Activated CD4-positive, alpha-beta T cell treated with anti-CD3 and anti-CD28 coated beads, Interleukin-2, amount 50 U/mL, for 24 hours (primary cell): Measurements from ENCODE around the gene STK39.

Source experiments
- DNase-seq, 2 donors: peaks; one replicate each; pipeline ENCODE4 v3.0.0-alpha.2; 2020; ENCODE audit warnings: low read depth in 1 of 2, low spot score in 1 of 2

The STK39 gene

GRCh38 chr2:168210895-168211570 lies 36.4 kb downstream of the STK39 start:
- DNase-seq = no peak

- DNase-seq = no peak
These were observed 37.0 kb downstream of the STK39 start for GRCh38 chr2:168210216-168210894.

GRCh38 chr2:168208652-168209051 lies 38.7 kb downstream of the STK39 start:
- no peak for DNase-seq

GRCh38 chr2:168207851-168208250 lies 39.5 kb downstream of the STK39 start:
- no peak for DNase-seq

GRCh38 chr2:168203762-168204693 lies 43.4 kb downstream of the STK39 start:
- no peak for DNase-seq

GRCh38 chr2:168201584-168202116 lies 45.7 kb downstream of the STK39 start:
- no peak for DNase-seq

- no peak for DNase-seq
These were observed 46.3 kb downstream of the STK39 start for GRCh38 chr2:168200930-168201583.

- DNase-seq = no peak
These were observed 48.8 kb downstream of the STK39 start for GRCh38 chr2:168198476-168199207.

- DNase-seq = no peak
These were observed 50.6 kb downstream of the STK39 start for GRCh38 chr2:168196764-168197180.

GRCh38 chr2:168194784-168195522 lies 52.4 kb downstream of the STK39 start:
- no peak for DNase-seq

GRCh38 chr2:168192839-168193616 lies 54.4 kb downstream of the STK39 start:
- DNase-seq = no peak

GRCh38 chr2:168191955-168192785 lies 55.2 kb downstream of the STK39 start:
- DNase-seq = no peak

GRCh38 chr2:168190590-168191336 lies 56.6 kb downstream of the STK39 start:
- DNase-seq = no peak

GRCh38 chr2:168189835-168190569 lies 57.4 kb downstream of the STK39 start:
- no peak for DNase-seq

GRCh38 chr2:168188002-168188401 lies 59.4 kb downstream of the STK39 start:
- no peak for DNase-seq

- DNase-seq = no peak
These were observed 60.9 kb downstream of the STK39 start for GRCh38 chr2:168186452-168186851.
